ENCODE results near the gene C9orf152.
A peak's percentile ranks its signal among the peaks of the same experiment; 100 is the strongest.

C9orf152 gene

GRCh38 chr9:110178281-110178680 lies 29.7 kb downstream of the C9orf152 start:
- no peak for ATAC-seq
- TF ChIP-seq ISL1 (CRISPR knock-in tag; IDR thresholded peaks at IDR 0.05): no peak
- TF ChIP-seq, protein P1, sequence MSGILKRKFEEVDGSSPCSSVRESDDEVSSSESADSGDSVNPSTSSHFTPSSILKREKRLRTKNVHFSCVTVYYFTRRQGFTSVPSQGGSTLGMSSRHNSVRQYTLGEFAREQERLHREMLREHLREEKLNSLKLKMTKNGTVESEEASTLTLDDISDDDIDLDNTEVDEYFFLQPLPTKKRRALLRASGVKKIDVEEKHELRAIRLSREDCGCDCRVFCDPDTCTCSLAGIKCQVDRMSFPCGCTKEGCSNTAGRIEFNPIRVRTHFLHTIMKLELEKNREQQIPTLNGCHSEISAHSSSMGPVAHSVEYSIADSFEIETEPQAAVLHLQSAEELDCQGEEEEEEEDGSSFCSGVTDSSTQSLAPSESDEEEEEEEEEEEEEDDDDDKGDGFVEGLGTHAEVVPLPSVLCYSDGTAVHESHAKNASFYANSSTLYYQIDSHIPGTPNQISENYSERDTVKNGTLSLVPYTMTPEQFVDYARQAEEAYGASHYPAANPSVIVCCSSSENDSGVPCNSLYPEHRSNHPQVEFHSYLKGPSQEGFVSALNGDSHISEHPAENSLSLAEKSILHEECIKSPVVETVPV (CRISPR knock-in tag; IDR thresholded peaks at IDR 0.05): no peak
- no peak for TF ChIP-seq PATZ1 (CRISPR knock-in tag; IDR thresholded peaks at IDR 0.05; ENCODE audit: borderline replicate concordance)
- TF ChIP-seq OSR1 (CRISPR knock-in tag; IDR thresholded peaks at IDR 0.05): no peak
- no peak for TF ChIP-seq PPARA (CRISPR knock-in tag; IDR thresholded peaks at IDR 0.05; ENCODE audit: borderline replicate concordance)
- no peak for TF ChIP-seq SNAI2 (CRISPR knock-in tag; IDR thresholded peaks at IDR 0.05)
- TF ChIP-seq ZFP30 (CRISPR knock-in tag; IDR thresholded peaks at IDR 0.05): no peak

- ATAC-seq: 0 out of 3 replicates have a peak, but pooled peaks have one; percentile 5
- TF ChIP-seq ZFP30 (CRISPR knock-in tag; IDR thresholded peaks at IDR 0.05): no peak
- no peak for TF ChIP-seq TOX (CRISPR knock-in tag; IDR thresholded peaks at IDR 0.05; ENCODE audit: borderline replicate concordance)
- TF ChIP-seq BACH2 (CRISPR knock-in tag; IDR thresholded peaks at IDR 0.05; ENCODE audit: borderline replicate concordance): no peak
- no peak for TF ChIP-seq SNAI2 (CRISPR knock-in tag; IDR thresholded peaks at IDR 0.05)
- no peak for TF ChIP-seq TCF4 (CRISPR knock-in tag; IDR thresholded peaks at IDR 0.05; ENCODE audit: borderline replicate concordance)
- no peak for TF ChIP-seq GLIS3 (CRISPR knock-in tag; IDR thresholded peaks at IDR 0.05)
- TF ChIP-seq ZNF70 (CRISPR knock-in tag; IDR thresholded peaks at IDR 0.05): no peak
- no peak for TF ChIP-seq TSHZ2 (CRISPR knock-in tag; IDR thresholded peaks at IDR 0.05)
- no peak for TF ChIP-seq CREB5 (CRISPR knock-in tag; IDR thresholded peaks at IDR 0.05; ENCODE audit: low read depth)
These were observed 32.5 kb downstream of the C9orf152 start for GRCh38 chr9:110175275-110175968.

DNA sequence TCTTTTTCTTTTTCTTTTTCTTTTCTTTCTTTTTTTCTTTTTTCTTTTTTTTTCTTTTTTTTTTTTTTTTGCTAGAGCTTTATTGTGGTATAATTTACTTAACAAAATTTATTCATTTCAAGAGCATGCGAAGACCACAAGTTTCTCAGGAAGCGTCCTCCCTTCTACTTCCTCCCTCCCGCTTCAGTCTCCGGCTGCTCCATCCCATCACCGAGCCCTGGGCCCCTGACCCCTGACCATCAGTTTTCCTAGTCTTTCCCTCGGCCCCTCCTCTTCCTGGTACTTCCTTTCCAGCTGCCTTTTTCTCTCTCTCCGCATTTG lies 34.7 kb downstream of the C9orf152 start:
- TF ChIP-seq CSDC2 (CRISPR knock-in tag; IDR thresholded peaks at IDR 0.05) (no peak), TOX (CRISPR knock-in tag; IDR thresholded peaks at IDR 0.05; ENCODE audit: borderline replicate concordance) (no peak), CREB5 (CRISPR knock-in tag; IDR thresholded peaks at IDR 0.05; ENCODE audit: low read depth) (no peak), ZFP30 (CRISPR knock-in tag; IDR thresholded peaks at IDR 0.05) (no peak), OSR1 (CRISPR knock-in tag; IDR thresholded peaks at IDR 0.05) (no peak), ARNTL (CRISPR knock-in tag; IDR thresholded peaks at IDR 0.05; ENCODE audit: borderline replicate concordance, low read depth) (no peak), ZNF8 (CRISPR knock-in tag; IDR thresholded peaks at IDR 0.05) (no peak), RARB (CRISPR knock-in tag; IDR thresholded peaks at IDR 0.05) (no peak), ESRRG (CRISPR knock-in tag; IDR thresholded peaks at IDR 0.05) (no peak), SNAI2 (CRISPR knock-in tag; IDR thresholded peaks at IDR 0.05) (no peak), PPARA (CRISPR knock-in tag; IDR thresholded peaks at IDR 0.05; ENCODE audit: borderline replicate concordance) (no peak), ZFP3 (CRISPR knock-in tag; IDR thresholded peaks at IDR 0.05) (no peak), TSHZ2 (CRISPR knock-in tag; IDR thresholded peaks at IDR 0.05) (no peak), ZC3H10 (CRISPR knock-in tag; IDR thresholded peaks at IDR 0.05) (no peak), ISL1 (CRISPR knock-in tag; IDR thresholded peaks at IDR 0.05) (no peak)
- ATAC-seq: no peak

Data from SK-N-SH treated with all-trans-retinoic acid at 6 μM for 48 hours (cell line).